GM12878 (cell line): ENCODE measurements around the gene CHST8. TPM values are rescaled to one million over a fixed set of nuclear protein-coding genes. Genes with fewer than 3 reads are reported as not detected.

Source experiments
- BACH1 ChIP-seq: fragments of 450-650 bp; IDR thresholded peaks from 2 replicates; pipeline ENCODE4 v1.6.1; 2017; ENCODE audit warnings: mild to moderate bottlenecking, borderline replicate concordance
- CBFB ChIP-seq: IDR thresholded peaks from 2 replicates; pipeline ENCODE4 v1.6.1; 2016; ENCODE audit warnings: antibody characterized with exemption, low read depth
- CEBPB ChIP-seq, 2 experiments: fragments of 150-350 bp in 1 of 2; IDR thresholded peaks; 2 replicates each; pipeline ENCODE4 v1.6.1; 2012 to 2014; ENCODE audit warnings: low read depth in 2 of 2, low read length in 2 of 2, borderline replicate concordance in 1 of 2, inconsistent platforms in 1 of 2
- CHD2 ChIP-seq: IDR thresholded peaks from 2 replicates; pipeline ENCODE4 v1.6.1; 2011; ENCODE audit warnings: low read depth, low read length, improper control_type of control experiment, borderline replicate concordance
- FOS ChIP-seq: IDR thresholded peaks from 3 replicates; pipeline ENCODE4 v1.6.1; 2011; ENCODE audit warnings: borderline replicate concordance; ENCODE audit not compliant: insufficient read length; ENCODE audit errors: extremely low read depth
- GATAD2B ChIP-seq: fragments of 450-650 bp; conservative IDR thresholded peaks from 2 replicates; pipeline ENCODE4 v1.6.1; 2017; ENCODE audit warnings: low read depth, mild to moderate bottlenecking, moderate library complexity
- HDAC2 ChIP-seq: fragments of 200-600 bp; sonication (generic); IDR thresholded peaks from 2 replicates; pipeline ENCODE4 v1.6.1; 2017
- HDGF ChIP-seq: fragments of 450-650 bp; IDR thresholded peaks from 2 replicates; pipeline ENCODE4 v1.6.1; 2016; ENCODE audit warnings: antibody characterized with exemption
- LARP7 ChIP-seq: fragments of 450-650 bp; IDR thresholded peaks from 2 replicates; pipeline ENCODE4 v1.6.1; 2017; ENCODE audit warnings: mild to moderate bottlenecking
- NFYB ChIP-seq: IDR thresholded peaks from 2 replicates; pipeline ENCODE4 v1.6.1; 2011; ENCODE audit warnings: low read depth, mild to moderate bottlenecking, low read length, improper control_type of control experiment, moderate library complexity; ENCODE audit not compliant: insufficient read depth
- NR2F1 ChIP-seq: fragments of 450-650 bp; conservative IDR thresholded peaks from 2 replicates; pipeline ENCODE4 v1.6.1; 2017; ENCODE audit warnings: mild to moderate bottlenecking
- POU2F2 ChIP-seq: IDR thresholded peaks from 3 replicates; pipeline ENCODE4 v1.6.1; 2011; ENCODE audit warnings: low read depth, mild to moderate bottlenecking, low read length, borderline replicate concordance
- RBBP5 ChIP-seq: fragments of 200-600 bp; sonication (generic); conservative IDR thresholded peaks from 2 replicates; pipeline ENCODE4 v1.6.1; 2016
- RUNX3 ChIP-seq: IDR thresholded peaks from 2 replicates; pipeline ENCODE4 v1.6.1; 2012; ENCODE audit warnings: low read length, inconsistent platforms
- SPI1 ChIP-seq: IDR thresholded peaks from 2 replicates; pipeline ENCODE4 v1.6.1; 2011; ENCODE audit warnings: low read depth, mild to moderate bottlenecking, low read length, moderate library complexity, borderline replicate concordance; ENCODE audit not compliant: insufficient read depth
- SREBF2 ChIP-seq: IDR thresholded peaks from 2 replicates; pipeline ENCODE4 v1.6.1; 2012; ENCODE audit warnings: mild to moderate bottlenecking, low read length
- STAT1 ChIP-seq: fragments of 450-650 bp; conservative IDR thresholded peaks from 2 replicates; pipeline ENCODE4 v1.6.1; 2014; ENCODE audit warnings: antibody characterized with exemption, mild to moderate bottlenecking
- SUPT20H ChIP-seq: IDR thresholded peaks from 2 replicates; pipeline ENCODE4 v1.6.1; 2011; ENCODE audit warnings: low read depth, mild to moderate bottlenecking, low read length, moderate library complexity, borderline replicate concordance; ENCODE audit not compliant: control insufficient read depth
- WRNIP1 ChIP-seq: IDR thresholded peaks from 2 replicates; pipeline ENCODE4 v1.6.1; 2011; ENCODE audit warnings: low read depth, low read length, improper control_type of control experiment, borderline replicate concordance
- ZBED1 ChIP-seq: IDR thresholded peaks from 2 replicates; pipeline ENCODE4 v1.6.1; 2016; ENCODE audit warnings: borderline replicate concordance
- ZNF217 ChIP-seq: fragments of 450-650 bp; IDR thresholded peaks from 2 replicates; pipeline ENCODE4 v1.6.1; 2017; ENCODE audit warnings: antibody characterized with exemption, mild to moderate bottlenecking
- ZNF24 ChIP-seq: fragments of 450-650 bp; IDR thresholded peaks from 2 replicates; pipeline ENCODE4 v1.6.1; 2017; ENCODE audit warnings: antibody characterized with exemption, mild to moderate bottlenecking
- polyA plus RNA-seq, 11 experiments: library from polyadenylated mRNA; depleted of rRNA in 4 of 11; unstranded in 6 of 11; stranded (reverse) in 5 of 11; fragments of >200 nt; fragmentation: Nextera tagmentation in 4 of 11; fragmentation: Illumina TruSeq in 1 of 11; extraction: Ambion mirVana in 4 of 11; extraction: Trizol in 1 of 11; gene quantifications; 1 replicate in 1 of 11; 2 replicates in 10 of 11; pipeline versions ENCODE4 v1.2.1 to v1.2.3, GENCODE V29; 2011 to 2016; ENCODE audit warnings: inconsistent platforms in 2 of 11, missing spikeins in 2 of 11, low read depth in 1 of 11
- total RNA-seq, 4 experiments: library from RNA; depleted of rRNA in 3 of 4; stranded (reverse); fragments of >200 nt in 3 of 4; fragmentation: Illumina TruSeq in 1 of 4; extraction: Trizol in 1 of 4; gene quantifications; 2 replicates each; pipeline versions ENCODE4 v1.2.1 to v1.2.3, GENCODE V29; 2013 to 2021
- TF ChIP-seq, protein P1 (sequence below): IDR thresholded peaks from 2 replicates; pipeline ENCODE4 v1.6.1; 2011; ENCODE audit warnings: low read depth, mild to moderate bottlenecking, low read length, moderate library complexity, borderline replicate concordance; ENCODE audit errors: extremely low read depth
- TF ChIP-seq, protein P2 (sequence below): fragments of 450-650 bp; formaldehyde crosslinking; IDR thresholded peaks from 2 replicates; pipeline ENCODE4 v1.4.0; 2020; ENCODE audit warnings: mild to moderate bottlenecking, moderate library complexity
- TF ChIP-seq, protein P3 (sequence below), 3 experiments: IDR thresholded peaks in 2 of 3; conservative IDR thresholded peaks in 1 of 3; 2 replicates each; pipeline ENCODE4 v1.5.1; 2011; ENCODE audit warnings: low read depth in 3 of 3, low read length in 3 of 3, mild to moderate bottlenecking in 3 of 3, control low read depth in 2 of 3, moderate library complexity in 2 of 3, inconsistent platforms in 1 of 3, mixed read lengths in 1 of 3; ENCODE audit not compliant: control insufficient read depth in 2 of 3, insufficient read depth in 1 of 3; ENCODE audit errors: extremely low read depth in 1 of 3

Gene CHST8
- total and polyA plus RNA-seq, 10 of the 15 experiments (the other 5 are each of a cell fraction or from before 2014, with no cell fraction given), result 0.06 TPM; not detected in 9

DNA sequence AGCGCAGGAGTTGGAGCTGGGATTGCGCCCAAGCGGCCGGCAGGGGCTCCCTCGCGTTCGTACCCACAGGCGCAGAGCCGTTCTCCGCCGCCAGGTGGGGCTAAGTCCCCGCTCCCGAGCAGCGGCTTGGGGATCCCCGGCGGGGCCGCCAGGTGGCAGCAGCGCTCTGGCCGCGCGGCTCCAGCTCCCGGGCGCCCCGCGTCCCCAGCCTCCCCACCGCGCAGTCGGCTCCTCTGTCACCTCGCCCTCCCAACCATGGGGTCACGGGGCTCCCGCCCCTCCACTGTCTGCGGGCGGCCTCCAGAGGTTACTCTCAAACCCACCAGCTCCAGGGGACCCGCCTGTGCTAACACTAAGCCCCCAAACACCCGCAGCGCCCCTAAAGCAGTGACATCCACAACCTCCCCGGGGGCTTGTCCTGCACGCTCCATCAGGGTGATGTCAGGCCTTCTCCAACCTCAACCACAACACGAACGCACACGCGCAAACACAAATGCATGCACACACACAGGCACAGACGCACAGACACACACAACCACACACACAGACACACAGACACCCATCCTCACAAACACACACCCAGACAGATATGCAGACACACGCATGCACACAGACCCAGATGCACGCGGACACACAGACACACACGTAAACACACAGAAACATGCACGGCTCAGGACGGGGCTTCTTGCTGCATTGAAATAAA lies 156.5 kb downstream of the CHST8 start (continued):
- TF ChIP-seq FOS, result no peak
- TF ChIP-seq NFYB, result no peak
- peak; percentile 58; the same call in 1 of the 2 replicates for TF ChIP-seq LARP7
- no peak for TF ChIP-seq NR2F1
- 0 out of 2 replicates have a peak, but pooled peaks have one; percentile 42 for TF ChIP-seq STAT1
- peak; percentile 44; the same call in 1 of the 2 replicates for TF ChIP-seq ZNF24
- no peak for TF ChIP-seq HDAC2
- TF ChIP-seq RUNX3, result peak; percentile 60
- TF ChIP-seq, protein P1, sequence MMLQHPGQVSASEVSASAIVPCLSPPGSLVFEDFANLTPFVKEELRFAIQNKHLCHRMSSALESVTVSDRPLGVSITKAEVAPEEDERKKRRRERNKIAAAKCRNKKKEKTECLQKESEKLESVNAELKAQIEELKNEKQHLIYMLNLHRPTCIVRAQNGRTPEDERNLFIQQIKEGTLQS, result peak; percentile 62; the same call in 1 of the 2 replicates
- no peak for TF ChIP-seq CEBPB (IDR thresholded peaks at IDR 0.05; ENCODE audit: borderline replicate concordance in 1 of 2, low read depth in 2 of 2, low read length in 2 of 2)
- TF ChIP-seq ZBED1, result no peak
- TF ChIP-seq POU2F2, result 0 out of 3 replicates have a peak, but pooled peaks have one; percentile 33
- TF ChIP-seq RBBP5, result no peak
- TF ChIP-seq GATAD2B, result 0 out of 2 replicates have a peak, but pooled peaks have one; percentile 41
- 0 out of 2 replicates have a peak, but pooled peaks have one; percentile 23 for TF ChIP-seq BACH1
- TF ChIP-seq SUPT20H, result no peak
- no peak for TF ChIP-seq CBFB
- TF ChIP-seq, protein P2, sequence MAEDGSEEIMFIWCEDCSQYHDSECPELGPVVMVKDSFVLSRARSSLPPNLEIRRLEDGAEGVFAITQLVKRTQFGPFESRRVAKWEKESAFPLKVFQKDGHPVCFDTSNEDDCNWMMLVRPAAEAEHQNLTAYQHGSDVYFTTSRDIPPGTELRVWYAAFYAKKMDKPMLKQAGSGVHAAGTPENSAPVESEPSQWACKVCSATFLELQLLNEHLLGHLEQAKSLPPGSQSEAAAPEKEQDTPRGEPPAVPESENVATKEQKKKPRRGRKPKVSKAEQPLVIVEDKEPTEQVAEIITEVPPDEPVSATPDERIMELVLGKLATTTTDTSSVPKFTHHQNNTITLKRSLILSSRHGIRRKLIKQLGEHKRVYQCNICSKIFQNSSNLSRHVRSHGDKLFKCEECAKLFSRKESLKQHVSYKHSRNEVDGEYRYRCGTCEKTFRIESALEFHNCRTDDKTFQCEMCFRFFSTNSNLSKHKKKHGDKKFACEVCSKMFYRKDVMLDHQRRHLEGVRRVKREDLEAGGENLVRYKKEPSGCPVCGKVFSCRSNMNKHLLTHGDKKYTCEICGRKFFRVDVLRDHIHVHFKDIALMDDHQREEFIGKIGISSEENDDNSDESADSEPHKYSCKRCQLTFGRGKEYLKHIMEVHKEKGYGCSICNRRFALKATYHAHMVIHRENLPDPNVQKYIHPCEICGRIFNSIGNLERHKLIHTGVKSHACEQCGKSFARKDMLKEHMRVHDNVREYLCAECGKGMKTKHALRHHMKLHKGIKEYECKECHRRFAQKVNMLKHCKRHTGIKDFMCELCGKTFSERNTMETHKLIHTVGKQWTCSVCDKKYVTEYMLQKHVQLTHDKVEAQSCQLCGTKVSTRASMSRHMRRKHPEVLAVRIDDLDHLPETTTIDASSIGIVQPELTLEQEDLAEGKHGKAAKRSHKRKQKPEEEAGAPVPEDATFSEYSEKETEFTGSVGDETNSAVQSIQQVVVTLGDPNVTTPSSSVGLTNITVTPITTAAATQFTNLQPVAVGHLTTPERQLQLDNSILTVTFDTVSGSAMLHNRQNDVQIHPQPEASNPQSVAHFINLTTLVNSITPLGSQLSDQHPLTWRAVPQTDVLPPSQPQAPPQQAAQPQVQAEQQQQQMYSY (CRISPR knock-in tag), result no peak
- no peak for TF ChIP-seq HDGF
- TF ChIP-seq ZNF217, result no peak
- TF ChIP-seq, protein P3, sequence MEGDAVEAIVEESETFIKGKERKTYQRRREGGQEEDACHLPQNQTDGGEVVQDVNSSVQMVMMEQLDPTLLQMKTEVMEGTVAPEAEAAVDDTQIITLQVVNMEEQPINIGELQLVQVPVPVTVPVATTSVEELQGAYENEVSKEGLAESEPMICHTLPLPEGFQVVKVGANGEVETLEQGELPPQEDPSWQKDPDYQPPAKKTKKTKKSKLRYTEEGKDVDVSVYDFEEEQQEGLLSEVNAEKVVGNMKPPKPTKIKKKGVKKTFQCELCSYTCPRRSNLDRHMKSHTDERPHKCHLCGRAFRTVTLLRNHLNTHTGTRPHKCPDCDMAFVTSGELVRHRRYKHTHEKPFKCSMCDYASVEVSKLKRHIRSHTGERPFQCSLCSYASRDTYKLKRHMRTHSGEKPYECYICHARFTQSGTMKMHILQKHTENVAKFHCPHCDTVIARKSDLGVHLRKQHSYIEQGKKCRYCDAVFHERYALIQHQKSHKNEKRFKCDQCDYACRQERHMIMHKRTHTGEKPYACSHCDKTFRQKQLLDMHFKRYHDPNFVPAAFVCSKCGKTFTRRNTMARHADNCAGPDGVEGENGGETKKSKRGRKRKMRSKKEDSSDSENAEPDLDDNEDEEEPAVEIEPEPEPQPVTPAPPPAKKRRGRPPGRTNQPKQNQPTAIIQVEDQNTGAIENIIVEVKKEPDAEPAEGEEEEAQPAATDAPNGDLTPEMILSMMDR (IDR thresholded peaks at IDR 0.05 in 2 of 3, conservative IDR thresholded peaks at IDR 0.05 in 1 of 3; ENCODE audit: control insufficient read depth in 2 of 3, extremely low read depth in 1 of 3, insufficient read depth in 1 of 3, low read depth in 3 of 3, low read length in 3 of 3), result peak; percentile 100; a peak in 5 of 6 replicates
- no peak for TF ChIP-seq CHD2
- TF ChIP-seq SPI1, result no peak
- no peak for TF ChIP-seq SREBF2
- TF ChIP-seq WRNIP1, result no peak
